Stimulated activated CD8-positive, alpha-beta memory T cell treated with anti-CD3 and anti-CD28 coated beads, Interleukin-7, amount 100 ng/mL, for 24 hours (primary cell): ENCODE measurements around the gene EML3.
A peak's percentile ranks its signal among the peaks of the same experiment; 100 is the strongest.
"Not testable (repeated sequence)": the region's sequence is repeated elsewhere in the genome, so short reads cannot be mapped to it uniquely, and the experiment has no call there.

ENCODE experiments used
- DNase-seq: peaks from one replicate; pipeline ENCODE4 v3.0.0-alpha.2; 2020; ENCODE audit warnings: low read depth

Gene EML3

GRCh38 chr11:62600367-62601121 lies 12.0 kb downstream of the EML3 start:
- no peak for DNase-seq

DNA sequence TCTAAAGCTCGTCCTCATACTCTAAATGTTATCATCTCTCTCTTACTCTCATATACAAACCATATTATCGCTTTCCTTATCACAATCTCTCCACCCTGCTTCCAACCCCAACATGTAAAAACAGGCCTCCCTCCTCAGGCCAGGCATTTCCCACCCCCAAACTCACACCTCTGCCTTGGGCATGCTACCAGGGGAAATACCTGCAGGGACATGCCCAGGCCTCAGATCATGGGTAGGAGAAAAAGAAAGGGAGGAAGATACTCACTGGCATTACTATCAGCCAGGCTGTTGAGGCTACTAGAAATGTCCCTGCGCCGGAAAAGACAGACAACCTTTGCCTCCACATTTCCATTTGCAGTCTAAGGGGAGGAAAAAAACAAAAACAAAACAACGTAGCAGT lies 12.7 kb downstream of the EML3 start:
- no peak for DNase-seq

DNA sequence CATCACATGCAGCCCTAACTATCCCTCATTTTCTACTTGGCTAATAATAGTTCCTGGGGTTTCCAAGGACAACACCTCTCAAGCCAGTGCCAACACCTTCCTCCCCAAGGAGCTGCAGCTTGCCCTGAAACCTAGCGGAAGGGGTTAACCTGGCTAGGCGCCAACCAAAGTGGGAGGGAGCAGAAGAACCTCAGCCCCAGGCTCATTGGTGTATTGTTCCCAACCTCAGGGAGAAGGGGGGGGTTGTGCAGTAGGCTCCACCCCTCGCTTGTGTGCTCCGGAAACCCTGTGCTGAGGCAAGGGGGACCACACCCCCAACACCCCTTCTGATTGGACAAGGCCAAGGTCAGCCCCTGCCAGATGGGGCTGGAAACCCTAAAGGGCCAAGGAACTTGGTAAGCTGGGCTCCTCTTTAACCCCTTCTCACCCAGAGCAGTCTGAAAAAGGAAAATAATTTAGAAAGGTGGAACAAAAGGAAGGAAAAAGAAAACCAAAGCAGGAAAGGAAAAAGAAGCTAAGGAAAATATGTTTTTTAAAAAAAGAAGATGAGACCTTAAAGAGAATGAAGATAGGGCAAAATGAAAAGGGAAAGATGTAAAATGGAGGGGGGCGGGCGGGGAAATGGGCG lies 13.4 kb downstream of the EML3 start:
- DNase-seq, result peak; percentile 86

GRCh38 chr11:62595124-62595523 lies 17.5 kb downstream of the EML3 start:
- no peak for DNase-seq

DNA sequence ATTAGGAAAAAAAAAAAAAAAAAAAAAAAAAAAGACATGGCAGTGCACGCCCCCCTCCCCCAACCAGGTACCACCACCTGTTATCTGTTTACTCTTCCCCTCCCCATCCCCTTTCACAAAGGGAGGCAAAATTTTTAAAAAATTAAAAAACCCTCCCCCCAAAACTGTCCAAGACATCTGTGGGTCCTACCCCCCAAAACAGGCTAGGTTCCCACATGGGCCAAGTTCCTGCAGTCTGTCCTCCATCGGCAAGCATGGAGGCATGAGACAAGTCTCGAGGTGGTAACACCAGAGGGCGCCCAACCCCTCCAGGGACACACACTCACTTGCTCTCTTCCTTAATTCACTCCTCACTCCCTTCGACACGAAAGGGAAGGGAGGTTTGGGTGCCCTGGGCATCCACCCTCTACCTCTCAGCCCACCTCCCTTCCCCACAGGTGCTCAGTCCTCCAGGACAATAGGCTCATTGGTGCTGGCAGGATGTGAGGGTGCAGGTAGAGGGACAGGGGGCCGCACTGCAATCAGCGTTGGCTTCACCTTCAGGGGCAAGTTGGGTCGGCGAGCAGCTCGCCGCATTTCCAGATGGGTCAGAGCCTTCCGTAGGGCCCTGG lies 19.0 kb downstream of the EML3 start:
- peak; percentile 38 for DNase-seq

DNA sequence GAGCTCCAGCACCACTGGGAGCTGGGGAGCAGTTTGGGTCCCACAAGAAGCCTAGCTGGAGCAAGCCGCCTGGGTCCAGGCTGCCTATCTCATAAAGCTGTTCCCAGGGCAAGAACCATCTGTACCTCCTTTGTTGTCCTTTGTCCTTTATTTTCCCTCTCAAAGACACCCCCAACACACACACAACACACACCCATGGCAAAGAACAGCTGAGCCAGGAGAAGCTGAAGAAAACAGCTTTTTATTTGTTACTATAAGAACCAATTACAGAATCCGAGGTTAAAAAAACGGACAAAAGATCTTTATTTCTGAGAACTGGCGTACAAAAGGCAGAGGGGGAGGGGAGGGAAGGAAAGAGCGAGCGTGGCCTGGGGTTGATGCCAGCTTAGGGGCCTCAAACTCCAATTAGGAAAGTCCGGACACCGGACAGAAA lies 19.6 kb downstream of the EML3 start:
- no peak for DNase-seq

GRCh38 chr11:62592146-62592815 lies 20.3 kb downstream of the EML3 start:
- DNase-seq, result no peak

GRCh38 chr11:62591448-62592145 lies 21.0 kb downstream of the EML3 start, which contains the start of gene TUT1:
Gene TUT1 (minus strand): TSS chr11:62591523. CDS start chr11:62591485, 38 bp downstream.
- DNase-seq, result peak; percentile 83

GRCh38 chr11:62588966-62589637 lies 23.5 kb downstream of the EML3 start:
- no peak for DNase-seq

- not testable (repeated sequence) for DNase-seq
These were observed 27.2 kb downstream of the EML3 start for GRCh38 chr11:62585356-62585755.

GRCh38 chr11:62581735-62582134 lies 30.8 kb downstream of the EML3 start:
- DNase-seq, result not testable (repeated sequence)

DNA sequence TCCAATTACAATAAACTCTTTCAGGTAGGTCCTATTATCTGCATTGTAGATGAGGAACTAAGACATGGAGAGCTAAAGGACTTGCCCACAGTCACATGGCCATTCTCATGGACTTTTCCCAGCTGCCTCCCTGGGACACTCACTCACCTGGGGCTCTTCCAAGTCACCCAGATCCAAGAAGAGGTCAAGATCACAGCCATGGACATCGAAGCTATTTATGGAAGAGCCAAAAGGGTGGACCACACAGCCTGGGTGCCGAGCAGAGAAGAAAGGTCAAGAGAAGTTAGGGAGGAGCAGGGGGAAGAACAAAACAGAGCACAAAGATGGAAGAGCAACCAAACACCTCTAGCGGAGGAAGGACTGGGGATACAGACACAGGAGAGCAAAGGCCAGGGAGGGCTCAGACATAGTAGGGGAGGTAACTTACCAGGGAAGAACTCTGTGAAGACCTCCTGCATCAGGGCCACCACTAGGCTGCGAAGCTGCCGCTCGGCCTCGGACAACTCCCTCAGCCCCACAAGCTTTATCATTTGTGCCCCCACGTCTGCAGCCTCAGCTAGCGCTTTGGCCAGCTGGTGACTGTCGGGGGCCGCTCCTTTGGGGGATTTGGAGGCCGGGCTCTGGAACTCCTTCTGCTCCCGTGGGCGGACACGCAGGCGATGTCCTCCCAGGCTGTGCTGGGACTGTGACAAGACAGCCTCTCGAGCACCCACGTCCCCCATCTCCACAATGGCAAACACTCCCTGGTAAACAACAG lies 31.4 kb downstream of the EML3 start:
- DNase-seq, result no peak

DNA sequence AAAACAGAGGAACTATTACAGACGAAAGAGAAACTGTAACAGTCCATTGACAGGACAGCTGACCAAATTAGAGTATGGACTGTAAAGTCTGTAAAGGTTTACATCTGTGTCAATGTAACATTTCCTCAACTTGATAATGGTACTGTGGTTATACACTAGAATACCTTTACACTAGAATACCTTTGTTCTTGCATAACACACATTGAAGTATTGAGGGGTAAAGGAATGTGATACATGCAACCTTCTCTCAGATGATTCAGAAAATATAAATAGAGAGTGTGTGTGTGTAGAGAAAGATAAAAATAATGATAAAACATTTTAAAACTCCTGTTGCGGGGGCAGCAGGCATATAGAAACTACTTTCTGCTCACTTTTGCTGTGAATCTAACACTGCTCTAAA lies 33.3 kb downstream of the EML3 start:
- DNase-seq, result no peak

DNA sequence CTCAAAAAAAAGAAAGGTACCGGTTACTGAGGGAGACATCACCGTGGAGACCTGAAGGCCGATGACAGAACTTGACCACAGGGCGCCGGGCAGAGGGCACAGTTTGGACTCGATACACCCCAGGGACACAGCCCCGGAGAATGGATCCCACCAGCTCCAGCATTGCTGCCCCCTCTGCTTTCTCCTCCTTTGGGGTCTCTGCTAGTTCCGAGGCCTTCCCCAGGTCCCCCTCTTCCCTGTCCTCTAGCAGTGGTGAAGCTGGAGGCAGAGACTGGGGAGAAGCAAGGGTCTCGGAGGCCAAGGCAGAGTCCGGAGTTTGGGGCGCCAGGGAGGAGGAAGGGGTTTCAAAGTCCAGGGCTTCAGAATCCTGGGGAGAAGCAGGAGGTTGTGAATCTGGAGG lies 34.0 kb downstream of the EML3 start:
- no peak for DNase-seq

DNA sequence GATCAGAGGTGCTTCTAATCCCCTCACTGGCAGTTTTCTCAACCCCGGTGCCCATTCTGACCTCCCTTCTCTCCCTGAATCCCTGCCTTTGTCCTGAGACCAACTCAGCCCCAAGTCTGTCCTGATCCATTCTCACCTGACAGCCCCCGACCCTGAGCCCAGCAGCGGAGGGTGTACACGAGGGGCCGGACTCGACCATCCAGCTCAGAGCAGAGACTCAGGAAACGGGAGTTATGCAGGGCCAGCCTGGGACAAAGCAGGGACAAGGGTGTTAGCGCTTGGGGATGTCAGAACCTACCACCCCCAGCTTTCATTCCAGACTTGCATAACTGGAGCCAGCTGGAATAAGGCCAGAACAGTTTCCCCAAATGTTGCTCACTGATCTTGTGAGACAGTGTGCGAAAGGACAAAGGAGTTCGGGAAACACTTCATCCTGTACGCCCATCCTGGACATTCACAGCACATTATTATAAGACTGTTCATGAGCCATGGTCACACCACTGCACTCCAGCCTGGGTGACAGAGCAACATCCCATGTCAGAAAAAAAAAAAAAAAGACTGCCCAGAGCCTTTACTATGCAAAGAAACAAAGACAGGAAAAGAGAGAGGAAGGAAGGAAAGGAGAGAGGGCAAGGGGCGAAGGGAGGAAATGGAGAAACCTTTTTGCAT lies 35.4 kb downstream of the EML3 start:
- DNase-seq, result no peak

- DNase-seq, result no peak
These were observed 36.7 kb downstream of the EML3 start for GRCh38 chr11:62575837-62576236.

- no peak for DNase-seq
These were observed 37.4 kb downstream of the EML3 start for GRCh38 chr11:62575156-62575555.

DNA sequence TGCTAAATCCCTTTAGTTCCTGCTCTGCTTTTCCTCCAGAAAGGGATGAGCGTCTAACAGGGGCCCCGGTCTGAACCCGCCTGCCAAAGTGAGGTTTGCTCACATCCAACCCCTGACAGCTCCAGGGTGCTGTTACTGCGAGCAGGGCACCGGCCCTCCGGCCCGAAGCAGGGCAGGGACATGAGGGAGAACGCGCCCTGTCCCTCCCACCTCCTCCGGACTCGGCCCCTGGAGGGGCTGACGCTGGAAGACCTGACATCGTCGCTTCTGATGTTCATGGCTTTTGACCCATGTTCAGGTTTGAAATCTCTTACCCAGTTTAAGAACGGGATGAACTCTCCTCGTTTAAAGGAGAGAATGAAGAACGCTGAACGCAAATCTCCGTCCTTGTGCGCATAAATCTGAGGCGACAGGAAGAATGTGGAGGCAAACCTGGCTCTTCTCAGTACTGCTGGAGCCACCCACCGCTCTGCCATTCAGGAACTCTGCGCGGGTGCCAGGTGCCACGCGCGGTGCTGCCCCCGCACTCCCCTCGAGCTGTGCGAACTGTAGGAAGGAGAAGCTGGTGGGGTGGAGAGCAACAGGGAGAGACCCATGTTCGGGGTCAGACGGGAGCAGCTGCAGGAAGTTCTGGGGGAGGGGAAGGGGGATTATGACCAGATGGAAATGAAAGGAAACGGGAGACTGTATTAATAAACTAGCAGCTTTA lies 38.1 kb downstream of the EML3 start:
- no peak for DNase-seq

DNA sequence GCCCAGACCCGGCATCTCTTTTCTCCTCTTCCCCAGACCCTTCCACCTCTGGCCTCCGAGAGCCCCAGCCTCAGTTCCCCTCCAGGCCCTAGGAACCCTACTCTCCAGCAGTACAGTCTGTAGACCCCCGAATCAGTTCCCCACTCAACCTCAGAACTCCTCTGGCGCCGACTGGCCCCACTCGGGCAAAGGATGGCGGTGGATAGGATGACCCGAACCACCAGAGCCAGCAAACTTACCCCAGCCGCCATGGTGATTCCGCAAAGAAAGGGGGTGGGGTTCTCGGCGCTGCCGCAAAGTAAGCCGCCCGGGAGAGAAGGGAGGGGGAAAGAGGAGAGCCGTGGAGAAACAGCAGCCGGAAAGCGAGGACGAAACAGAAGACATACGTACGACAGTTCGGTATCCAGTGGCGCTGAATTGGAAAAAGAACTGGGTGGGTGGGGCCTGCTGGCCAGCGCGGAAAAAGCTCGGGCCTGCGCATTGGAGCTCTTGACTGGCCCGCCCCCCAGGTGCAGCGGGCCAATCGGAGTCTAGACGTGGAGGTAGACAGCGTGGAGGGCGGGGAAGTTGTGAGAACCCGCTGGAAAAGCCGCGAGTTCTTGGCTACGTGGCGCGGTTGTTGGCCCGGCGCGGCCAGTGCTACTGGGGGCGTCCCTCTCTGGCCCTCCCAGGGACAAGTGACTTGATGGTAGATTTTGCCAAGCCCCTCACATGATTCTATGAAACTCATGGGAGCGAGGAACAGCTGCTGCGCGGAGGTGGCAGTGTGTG lies 38.8 kb downstream of the EML3 start, which contains the start of gene EEF1G:
EEF1G (minus strand) TSS at position 300 of the 771 bp plus-strand sequence; CDS start at position 251, 49 bp downstream.
- peak; percentile 93 for DNase-seq
